ENCODE measurements around the gene DISP3.

DISP3 gene

DNA sequence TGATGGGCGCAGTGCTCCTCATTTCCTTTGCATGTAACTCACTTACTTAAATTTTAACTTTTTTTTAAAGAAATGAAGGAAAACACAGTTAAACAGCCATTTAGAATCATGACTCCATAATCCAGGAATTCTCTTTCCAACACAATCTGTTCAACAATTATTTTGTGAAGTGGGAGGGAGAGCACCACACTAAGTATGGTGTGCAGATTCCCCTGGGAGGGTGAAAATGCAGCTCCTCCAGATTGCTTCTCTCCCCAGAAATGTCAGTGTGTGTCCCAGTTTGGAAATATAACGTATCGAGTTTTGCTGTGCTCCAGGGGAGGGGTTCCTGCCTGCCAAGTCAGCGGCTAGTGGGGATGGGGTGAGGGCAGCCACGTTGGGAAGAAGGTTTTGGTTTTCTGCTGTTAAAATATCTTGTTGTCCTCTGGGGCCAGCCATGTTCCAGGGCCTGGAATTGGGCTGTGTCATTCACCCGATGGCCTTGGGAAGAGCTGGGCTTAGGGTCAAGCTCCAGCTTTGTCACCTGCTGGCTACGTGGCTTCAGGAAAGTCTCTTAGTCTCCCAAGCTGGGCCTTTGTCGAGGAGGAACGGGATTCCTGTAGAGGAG lies 17.3 kb upstream of the DISP3 start:
- DNase-seq (ENCODE audit: low read depth) = no peak

DNA sequence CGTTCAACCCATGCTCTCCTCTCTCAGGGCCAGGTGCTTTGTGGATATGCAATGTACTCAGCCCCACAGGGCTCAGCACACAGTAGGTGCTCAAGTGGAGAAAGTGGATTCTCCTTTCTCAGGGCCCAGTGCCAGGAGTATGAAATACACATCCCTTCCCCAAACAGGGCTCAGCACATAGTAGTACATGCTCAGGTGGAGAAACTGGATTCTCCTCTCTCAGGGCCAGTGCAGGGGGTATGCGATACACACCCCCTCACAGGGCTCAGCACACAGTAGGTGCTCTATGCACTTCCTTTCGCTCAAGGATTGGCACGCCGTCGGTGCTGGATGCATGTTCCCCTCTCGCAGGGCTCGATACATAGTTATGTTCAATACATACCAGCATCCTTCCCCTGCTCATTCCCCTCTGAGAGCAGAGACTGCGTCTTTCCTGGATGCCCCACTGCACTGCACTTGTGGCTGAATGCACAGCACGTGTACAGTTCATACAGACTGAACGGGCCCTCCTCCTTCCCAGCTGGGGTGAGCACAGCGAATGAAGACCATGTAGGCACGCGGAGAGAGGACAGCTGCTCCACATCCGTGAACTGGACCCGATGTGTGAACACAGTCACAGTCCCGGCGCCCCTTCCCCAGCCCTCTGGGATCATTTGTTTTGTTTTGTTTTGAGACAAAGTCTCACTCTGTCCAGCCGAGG lies 16.6 kb upstream of the DISP3 start:
- no peak for DNase-seq (ENCODE audit: low read depth)

DNA sequence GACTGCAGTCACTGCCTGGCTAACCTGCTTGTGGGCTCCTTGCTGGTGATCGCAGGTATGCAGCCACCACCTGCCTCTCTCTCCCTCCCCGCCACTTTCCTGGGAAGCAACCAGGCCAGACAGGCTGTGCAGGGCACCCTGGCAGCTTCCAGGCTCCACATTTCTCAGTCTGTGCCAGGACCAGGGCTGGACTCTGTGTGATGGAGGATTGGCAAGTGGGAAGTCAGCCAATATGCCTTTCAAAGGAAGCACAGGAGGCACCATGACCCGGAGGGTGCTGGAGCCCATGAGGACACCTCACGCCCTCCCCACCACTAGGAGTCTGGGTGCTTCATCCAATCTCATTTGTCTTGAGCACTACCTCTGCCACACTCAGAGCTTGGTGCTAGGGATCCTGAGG lies 15.8 kb upstream of the DISP3 start:
- no peak for DNase-seq (ENCODE audit: low read depth)

DNA sequence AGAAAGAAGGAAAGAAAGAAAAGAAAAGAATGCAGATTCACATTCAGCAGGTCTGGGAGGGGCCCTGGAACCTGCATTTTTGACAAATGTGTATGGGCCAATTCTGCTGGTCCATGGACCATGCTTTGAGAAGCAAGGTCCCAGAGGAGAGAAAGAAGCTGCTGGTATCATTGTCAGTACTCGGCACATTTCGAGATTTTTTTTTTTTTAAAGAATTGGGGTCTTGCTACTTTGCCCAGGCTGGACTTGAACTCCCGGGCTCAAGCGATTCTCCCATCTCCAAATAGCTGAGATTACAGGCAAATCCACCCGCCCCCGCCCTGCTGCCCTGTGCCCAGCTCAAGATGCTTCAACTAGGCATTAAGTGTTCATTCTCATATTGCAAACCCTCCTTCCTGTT lies 13.6 kb upstream of the DISP3 start:
- DNase-seq (ENCODE audit: low read depth) = no peak

DNA sequence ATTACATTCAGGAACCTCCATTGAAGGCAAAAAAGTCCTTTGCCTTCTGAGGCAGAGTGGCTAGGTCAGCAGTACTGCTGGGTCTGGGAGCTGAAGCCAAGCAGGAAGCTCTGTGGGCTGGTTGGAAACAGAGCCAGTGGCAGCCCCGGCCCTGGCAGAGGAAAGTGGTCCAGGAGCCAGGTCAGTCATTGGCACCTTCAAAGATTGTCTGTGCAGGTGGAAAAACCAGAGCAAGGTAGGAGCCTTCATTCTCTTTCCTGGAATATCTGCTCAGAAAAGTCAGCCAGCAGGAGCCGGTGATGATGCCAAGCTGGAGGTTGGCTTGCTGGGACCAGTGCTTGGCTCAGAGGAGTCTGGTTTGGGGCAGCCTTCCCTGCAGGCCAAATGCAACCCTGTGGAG lies 12.5 kb upstream of the DISP3 start:
- DNase-seq (ENCODE audit: low read depth) = no peak

DNA sequence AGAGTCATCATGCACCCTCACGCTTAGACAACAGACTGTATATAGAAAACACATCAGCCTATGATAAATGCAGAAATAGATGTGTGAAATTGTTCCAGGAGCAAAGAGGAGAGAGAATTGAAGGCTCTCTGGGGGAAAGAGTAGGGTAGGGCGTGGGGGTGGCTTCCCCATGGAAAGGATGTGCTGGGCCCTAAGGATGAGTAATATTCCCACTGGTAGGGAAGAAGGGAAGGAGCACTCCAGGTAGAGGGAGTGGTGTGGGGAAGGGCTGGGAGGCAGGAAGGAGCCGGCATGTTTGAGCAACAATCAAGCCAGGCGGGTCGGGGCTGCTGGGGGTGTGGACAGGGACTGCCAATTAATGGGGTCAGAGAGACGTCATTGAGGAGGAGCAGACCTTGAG lies 10.1 kb upstream of the DISP3 start:
- DNase-seq (ENCODE audit: low read depth) = no peak

DNA sequence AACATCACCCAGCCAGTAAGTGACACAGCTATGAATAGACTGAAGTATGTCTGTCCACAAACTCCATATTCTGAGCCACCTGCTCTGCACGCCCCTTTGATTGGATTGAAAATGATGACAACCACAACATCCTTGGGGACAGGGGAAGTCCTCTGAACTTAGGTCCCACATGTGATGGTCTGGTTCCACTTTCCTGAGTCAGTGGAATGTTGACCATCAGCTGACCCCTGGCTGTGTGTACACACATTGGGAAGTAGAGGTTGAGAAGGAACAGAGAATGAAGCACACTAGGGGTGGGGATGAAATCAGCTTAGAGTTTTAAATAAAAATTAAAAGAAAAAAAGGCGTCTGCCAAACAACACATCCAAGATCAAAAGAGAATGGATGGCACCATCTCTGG lies 8.0 kb upstream of the DISP3 start:
- no peak for DNase-seq (ENCODE audit: low read depth)

DNA sequence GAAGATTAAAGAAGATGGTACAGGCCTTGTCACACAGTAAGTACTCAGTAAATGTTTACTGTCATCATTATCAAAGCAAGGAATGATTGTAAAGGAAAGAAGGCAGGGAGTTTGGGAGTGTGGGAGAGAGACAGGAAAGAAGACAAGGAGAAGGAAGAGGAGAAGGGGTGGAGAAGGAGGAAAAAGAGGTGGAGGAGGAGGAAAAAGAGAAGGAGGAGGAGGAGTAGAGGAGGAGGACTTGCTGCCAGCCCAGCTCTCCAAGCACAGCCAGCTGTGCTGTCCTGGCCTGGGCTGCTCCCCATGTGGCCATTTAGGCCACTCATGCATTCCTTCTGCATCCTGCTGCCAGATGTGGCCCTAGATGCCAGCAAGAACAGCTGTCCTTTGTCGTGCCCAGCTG lies 7.5 kb upstream of the DISP3 start:
- no peak for DNase-seq (ENCODE audit: low read depth)

DNA sequence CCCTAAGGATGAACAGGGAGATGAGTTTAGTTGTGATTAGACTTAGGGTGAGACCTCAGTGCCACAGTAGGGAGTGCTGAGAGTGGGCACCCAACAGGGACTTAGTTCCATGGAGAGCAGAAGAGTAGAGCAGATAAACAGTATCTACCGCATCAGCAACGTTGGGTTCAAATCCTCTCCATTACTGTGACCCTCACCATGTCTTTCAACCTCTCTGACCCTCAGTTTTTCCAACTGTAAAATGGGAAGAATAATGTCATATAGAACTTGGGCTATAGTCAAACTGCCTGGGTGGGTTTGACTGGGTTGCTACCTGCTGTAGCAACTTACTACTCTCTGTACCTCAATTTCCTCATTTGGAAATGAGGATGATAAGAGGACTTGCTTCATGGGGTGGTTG lies 6.7 kb upstream of the DISP3 start:
- no peak for DNase-seq (ENCODE audit: low read depth)

DNA sequence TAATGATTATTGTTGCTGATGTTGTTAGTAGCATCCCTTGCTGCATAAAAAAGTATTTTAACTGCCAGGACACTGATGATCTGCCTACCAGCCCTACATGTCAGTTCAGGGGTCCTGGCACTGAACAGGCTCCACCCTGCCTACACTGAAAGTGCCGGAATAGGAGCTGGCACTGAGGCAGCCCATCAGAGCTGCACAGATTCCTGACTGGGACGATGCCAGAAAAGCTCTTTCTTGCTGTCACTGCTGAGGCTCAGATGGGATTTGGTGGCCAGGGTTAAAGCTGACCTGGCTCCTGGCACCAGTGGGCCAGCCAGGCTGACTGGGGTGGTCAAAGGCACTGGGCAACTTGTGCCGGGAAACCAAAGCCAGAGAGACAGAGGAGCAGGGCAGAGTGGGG lies 6.2 kb upstream of the DISP3 start:
- DNase-seq (ENCODE audit: low read depth) = no peak

DNA sequence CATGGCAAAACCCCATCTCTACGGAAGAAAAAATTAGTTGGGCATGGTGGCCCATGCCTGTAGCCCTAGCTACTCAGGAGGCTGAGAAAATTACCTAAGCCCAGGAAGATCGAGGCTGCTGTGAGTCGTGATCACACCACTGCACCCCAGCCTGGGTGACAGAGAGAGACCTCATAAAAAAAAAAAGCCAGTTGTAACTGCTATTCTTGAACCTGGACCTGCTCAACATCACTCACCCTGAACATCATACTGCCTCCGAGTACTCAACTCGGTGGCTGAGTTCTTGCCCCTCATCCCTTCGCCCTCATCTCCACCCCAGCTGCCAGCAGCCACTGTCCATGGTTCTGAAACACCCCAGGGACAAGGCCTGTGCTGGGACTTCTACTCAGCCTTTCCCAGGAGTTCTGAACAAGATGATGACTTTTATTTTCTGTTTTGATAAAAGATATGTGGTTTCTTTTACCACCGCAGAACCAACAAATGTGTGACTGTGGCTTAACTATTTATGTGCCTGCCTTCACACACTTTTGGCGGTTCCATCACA lies 5.4 kb upstream of the DISP3 start:
- no peak for DNase-seq (ENCODE audit: low read depth)

DNA sequence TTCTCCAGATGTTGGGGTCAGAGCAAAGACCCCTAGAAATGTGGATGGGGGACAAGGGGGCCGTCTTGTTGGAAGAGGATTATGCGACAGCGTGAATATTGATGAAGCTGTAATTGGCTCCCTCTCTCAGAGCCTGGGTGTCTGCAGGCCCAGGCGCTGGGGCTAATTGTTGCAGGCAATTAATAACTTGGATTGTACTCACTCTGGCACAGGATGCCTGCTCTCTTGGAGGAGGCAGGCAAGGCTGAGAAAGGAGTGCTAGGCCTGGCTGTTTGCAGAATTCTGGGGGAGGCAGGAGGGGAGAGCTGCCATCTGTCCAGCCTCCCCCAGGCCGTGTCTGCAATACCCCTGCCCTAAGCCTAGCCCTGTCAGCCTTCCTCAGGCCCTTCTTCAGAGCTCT lies 4.1 kb upstream of the DISP3 start:
- no peak for DNase-seq (ENCODE audit: low read depth)

DNA sequence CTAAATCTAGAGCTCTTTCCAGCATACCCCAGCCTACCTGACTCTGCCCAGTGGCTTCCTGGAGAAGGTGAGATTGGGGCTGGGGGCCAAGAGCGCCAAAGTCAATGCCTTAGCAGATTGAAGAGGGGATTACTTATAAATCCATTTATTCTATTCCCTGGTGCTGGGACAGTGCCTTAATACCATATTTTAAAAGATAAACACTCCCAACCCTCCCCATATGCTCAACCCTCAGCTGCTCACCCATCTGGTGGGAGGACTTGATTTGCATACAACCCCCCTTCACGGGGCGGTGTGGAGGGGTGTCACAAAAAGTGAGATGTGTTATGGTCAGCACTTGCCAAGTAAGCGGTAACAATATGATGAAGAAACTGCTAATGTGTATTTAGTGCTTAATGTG lies 3.2 kb upstream of the DISP3 start:
- no peak for DNase-seq (ENCODE audit: low read depth)

DNA sequence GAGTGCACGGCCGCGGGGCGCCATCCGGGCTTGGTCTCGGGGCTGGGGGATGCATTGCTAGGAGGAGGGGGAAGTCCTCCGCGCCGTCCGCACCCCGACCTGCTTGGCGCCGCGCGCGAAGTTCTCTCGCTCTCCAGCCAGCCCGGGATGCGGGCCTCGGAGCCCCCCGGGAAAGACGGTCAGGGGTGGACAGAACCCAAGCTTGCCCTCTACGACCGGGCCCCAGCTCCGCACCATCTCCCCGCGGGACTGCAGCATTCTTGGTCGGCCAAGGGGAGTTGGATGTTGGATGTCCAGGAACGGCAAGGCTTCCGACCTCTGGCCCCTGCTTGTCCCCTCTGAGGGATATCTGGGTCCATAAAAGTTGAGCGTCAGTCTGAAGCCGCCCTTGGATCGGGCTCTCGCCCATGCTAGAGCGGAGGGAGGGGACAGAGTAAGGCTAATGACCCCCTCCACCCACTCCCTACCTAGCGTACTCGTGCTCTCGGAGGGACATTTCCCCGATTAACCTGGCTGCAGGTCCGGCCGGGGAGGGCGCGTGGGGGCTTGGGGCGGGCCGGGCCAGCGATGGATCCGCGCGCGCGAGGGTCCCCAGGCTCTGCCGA lies 522 bp downstream of the DISP3 start:
- DNase-seq (ENCODE audit: low read depth) = no peak

DNA sequence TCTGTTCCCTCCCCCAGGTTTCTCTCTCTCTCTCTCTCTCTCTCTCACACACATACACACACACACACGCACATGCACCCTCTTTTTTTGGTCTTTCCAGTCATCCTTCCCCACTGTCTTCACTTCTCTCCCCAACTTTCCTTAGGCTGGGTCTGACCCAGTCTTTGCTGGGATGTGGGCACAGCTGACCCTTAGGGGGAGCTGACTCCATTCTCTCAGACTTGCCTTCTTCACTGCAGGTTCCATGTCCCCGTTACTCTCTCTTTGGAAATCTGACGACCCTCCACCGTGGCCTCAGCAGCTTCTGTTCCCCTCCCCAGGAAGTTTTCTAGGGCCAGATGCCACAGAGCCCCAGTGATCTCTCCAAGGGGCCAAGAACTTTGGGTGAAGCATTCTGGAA lies 2.1 kb downstream of the DISP3 start:
- no peak for DNase-seq (ENCODE audit: low read depth)

DNA sequence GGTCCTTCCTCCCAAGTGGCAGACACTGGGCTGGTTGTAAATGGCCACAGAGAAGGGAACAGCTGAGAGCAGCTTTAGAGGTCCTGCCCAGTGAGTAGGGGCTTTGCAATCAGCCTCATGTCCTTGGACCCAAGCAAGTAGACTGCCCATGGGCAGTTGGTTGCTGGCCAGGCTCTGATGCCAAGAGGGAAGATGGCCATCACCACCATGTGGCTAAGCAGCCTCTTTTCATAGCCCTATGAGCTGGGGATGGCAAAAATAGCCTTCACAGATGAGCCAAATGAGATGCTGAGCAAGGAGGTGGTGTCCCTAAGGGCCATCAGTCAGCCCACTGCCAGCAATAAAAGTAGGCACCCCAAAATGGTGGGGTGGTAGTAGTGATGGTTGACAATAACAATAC lies 3.2 kb downstream of the DISP3 start:
- DNase-seq (ENCODE audit: low read depth) = no peak

DNA sequence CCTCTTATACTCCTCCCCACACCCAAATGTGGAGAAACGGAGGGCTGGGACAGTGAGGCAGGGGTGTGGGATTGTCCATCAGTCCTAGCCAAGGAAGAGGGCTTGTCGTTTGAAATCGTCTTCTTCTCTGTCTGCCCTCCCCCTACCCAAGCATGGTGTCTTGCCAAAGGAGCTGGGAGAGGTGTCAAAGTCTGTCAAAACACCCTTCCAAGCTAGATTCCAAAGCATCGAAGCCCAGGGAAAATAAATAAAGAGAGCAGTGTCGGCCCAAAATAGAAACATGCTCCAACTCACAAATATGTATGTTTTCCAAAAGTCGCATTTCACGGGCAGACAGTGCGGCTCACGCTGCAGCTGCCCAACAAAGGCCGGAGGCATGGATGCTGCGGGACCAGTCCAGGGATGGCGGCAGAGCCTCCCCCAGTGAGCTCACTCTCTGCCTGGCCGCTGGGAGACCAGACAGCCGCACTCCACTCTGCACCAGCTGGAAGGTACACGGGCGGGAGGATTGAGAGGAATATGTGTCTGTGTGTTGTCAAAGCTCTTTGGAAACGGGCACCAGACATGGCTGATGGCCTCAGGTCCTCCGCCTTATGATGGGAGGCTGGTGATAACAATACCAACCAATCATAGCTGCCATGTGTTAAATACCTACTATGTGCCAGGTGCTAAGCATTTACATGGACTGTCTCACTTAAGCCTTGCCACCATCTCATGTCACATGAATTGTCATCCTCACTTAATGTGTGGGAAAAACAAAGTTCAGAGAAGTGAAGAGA lies 3.9 kb downstream of the DISP3 start:
- DNase-seq (ENCODE audit: low read depth) = no peak

DNA sequence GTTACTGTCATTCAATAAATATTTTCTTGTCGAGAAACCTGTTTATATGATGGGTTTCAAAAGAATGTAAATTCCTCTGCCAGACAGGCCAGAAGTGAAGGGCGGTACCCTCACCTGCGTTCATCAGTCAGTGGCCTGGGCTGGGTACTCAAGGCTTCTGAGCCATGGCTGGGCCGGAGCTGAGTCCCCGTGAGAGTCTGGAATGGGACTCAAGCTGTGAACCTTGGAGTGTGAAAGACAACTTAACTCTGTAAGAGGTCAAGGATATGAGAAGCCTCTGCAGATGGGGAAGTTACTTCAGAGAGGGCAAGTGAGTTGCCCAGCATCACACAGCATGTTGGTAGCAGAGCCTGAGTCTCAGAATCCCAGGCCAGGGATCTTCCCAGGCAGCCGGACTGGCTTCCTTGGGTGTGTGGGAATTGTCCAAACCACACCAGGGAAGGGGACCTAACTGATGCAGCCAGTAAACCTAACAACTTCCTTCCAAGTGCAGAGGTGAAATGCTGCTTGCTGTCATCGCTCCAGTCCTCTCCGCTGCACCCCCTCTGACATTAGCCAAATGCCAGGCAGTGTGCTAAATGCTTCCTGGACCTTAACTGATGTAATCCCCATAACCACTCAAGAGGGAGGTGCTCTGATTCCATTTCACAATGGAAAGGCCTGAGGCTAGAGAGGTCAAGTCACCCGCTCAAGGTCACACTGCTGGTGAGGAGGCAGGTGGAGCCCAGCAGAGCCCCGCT lies 4.8 kb downstream of the DISP3 start:
- no peak for DNase-seq (ENCODE audit: low read depth)

DNA sequence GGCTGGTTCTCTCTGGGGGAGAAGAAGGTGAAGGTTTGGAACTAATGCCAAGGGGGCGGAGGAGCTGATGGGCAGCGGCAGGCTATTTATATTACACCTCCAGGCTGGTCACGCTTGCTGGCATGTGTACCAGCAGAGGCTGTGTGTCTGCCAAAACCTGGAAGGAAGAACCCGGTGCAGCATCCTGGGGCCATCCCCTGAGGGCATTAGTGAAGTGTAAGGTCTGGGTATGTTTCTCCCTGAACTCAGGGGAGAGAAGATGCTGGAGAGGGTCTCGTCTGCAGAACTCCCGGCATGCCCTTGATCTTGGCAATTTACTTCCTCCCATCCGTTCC lies 5.3 kb downstream of the DISP3 start:
- no peak for DNase-seq (ENCODE audit: low read depth)

DNA sequence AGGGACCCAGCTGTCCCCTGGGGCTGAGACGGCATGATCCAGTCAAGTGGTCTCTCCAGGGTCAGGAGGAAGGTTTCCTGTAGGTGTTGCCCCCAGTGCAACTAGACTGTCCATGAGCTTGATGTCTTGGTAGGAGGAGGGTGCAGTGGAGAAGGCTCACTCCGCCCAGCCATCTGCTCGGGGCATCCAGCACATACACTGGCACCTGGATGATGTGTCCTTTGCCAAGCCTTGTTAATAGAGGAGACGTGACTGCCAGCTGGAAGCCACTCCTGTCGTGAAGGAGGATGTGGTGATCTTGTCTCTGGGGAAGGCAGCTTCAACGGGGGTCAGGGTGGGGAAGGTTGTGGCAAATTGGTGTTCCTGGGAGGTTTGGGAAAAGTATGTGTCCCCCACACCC lies 6.2 kb downstream of the DISP3 start:
- no peak for DNase-seq (ENCODE audit: low read depth)

DNA sequence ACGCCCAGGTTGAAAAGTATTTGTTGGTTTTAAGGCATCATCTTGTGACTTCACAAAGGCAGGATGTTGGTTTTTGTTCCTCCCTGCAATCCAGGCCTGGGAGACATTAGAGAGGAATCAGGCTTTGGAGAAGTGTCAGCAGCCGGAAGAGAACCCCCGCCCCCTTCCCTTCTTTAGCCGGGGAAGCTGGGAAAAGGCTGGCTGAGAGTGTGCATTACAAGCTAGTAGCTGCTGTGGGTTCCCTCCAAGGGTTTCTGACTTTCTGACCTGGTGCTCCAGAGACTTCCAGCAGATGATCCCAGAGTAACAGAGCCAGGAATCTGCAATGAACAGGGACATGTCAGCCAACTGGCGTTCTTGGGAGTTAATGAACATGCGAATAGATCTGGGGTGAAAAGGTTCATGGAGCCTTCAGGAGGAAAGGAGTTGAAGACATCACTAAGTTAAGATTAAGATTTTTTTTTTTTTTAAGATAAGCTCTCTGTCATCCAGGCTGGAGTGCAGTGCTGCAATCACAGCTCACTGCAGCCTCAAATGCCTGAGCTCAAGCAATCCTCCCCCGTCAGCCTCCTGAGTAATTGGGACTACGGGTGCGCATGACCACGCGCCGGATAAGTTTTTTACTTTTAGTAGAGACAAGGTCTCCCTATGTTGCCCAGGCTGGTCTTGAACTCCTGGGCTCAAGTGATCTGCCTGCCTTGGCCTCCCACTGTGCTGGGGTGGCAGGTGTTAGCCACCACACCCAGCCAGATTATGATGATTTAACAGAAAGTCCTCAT lies 7.5 kb downstream of the DISP3 start:
- DNase-seq (ENCODE audit: low read depth) = no peak
